Karpas-422 (cell line): Measurements from ENCODE around the gene HSBP1L1. TPM values are rescaled to one million over a fixed set of nuclear protein-coding genes. Genes with fewer than 3 reads are reported as not detected.

Experiments
- total RNA-seq: library from RNA; depleted of rRNA; stranded (reverse); fragments of >200 nt; shearing (Covaris generic); gene quantifications from 2 replicates; pipeline ENCODE4 v1.2.3, GENCODE V29; 2014; ENCODE audit warnings: low replicate concordance; rRNA removed

HSBP1L1 gene
- total RNA-seq, 1 experiment from 2014 or later = 11.4 TPM

Other genes starting within 250 kb of the HSBP1L1 start
- not detected in 2 replicates for gene KCNG2, start 166.7 kb upstream of the HSBP1L1 start, total RNA-seq
- 43.1 and 121 TPM in 2 replicates for gene SLC66A2, start 13.0 kb upstream of the HSBP1L1 start, total RNA-seq
- gene TXNL4A, start 23.9 kb downstream of the HSBP1L1 start, total RNA-seq = 128 and 186 TPM in 2 replicates
- gene RBFA, start 69.8 kb downstream of the HSBP1L1 start, total RNA-seq = 68.8 and 76.4 TPM in 2 replicates
- 11.5 and 15.5 TPM in 2 replicates for gene ADNP2, start 144.6 kb downstream of the HSBP1L1 start, total RNA-seq